GM18508 (cell line): ENCODE results near the gene ATMIN.

ENCODE experiments used
- ATAC-seq: cut with Tn5 transposase; IDR thresholded peaks from one replicate; pipeline ENCODE4 v1.9.1; 2021; ENCODE audit warnings: moderate number of reproducible peaks; ENCODE audit not compliant: insufficient read depth, unreplicated experiment

ATMIN gene, protein sequence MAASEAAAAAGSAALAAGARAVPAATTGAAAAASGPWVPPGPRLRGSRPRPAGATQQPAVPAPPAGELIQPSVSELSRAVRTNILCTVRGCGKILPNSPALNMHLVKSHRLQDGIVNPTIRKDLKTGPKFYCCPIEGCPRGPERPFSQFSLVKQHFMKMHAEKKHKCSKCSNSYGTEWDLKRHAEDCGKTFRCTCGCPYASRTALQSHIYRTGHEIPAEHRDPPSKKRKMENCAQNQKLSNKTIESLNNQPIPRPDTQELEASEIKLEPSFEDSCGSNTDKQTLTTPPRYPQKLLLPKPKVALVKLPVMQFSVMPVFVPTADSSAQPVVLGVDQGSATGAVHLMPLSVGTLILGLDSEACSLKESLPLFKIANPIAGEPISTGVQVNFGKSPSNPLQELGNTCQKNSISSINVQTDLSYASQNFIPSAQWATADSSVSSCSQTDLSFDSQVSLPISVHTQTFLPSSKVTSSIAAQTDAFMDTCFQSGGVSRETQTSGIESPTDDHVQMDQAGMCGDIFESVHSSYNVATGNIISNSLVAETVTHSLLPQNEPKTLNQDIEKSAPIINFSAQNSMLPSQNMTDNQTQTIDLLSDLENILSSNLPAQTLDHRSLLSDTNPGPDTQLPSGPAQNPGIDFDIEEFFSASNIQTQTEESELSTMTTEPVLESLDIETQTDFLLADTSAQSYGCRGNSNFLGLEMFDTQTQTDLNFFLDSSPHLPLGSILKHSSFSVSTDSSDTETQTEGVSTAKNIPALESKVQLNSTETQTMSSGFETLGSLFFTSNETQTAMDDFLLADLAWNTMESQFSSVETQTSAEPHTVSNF

DNA sequence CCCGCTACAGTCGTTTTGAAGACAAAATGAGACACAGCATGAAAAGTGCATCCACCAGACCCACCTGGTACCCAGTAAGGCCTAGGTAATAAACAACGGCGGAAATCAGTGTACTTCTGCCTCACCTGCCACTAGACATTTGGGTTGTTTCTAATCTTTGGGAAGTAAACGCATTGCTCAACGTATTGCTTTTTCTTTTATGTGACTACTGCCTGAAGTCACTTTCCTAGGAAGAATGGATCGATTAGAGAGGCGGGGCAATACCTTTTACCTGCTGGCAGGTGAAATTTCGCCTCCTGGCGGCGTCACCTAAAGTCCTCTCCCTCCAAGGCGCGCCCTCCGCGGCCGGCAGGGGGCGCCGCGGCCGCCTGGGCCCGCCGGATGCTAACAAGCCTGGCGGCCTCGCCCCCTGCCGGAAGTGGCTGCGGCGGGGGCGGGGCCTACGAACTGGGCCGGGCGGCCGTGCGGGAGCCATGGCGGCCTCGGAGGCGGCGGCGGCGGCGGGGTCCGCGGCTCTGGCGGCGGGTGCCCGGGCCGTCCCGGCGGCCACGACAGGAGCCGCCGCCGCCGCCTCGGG, at the start of gene ATMIN:
TSS of gene ATMIN (plus strand) at position 445 of the 577 bp plus-strand sequence. CDS start at position 474, 29 bp downstream.
- ATAC-seq = no peak

GRCh38 chr16:80986557-80986956, 49.1 kb upstream of the ATMIN start:
- no peak for ATAC-seq

DNA sequence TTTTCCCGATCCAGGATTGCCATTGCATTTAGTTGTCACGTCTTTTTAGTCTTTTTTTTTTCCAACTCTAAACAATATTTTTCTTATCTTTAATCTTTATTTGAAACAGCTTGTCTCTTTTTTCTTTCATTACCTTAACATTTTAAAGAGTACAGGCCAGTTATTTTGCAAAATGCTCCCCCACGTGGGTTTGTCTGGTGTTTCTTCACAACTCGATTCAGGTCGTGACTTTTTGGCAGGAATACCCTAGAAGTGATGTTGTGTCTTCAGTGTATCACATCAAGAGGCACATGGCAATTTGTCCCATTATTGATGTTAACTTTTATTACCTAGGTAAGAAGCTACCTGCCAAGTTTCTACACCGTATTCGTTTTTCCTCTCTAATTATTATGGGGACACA, 46.9 kb upstream of the ATMIN start:
- no peak for ATAC-seq

- no peak for ATAC-seq
These were observed 45.8 kb upstream of the ATMIN start for GRCh38 chr16:80989801-80990200.

GRCh38 chr16:80990577-80990976, 45.1 kb upstream of the ATMIN start:
- no peak for ATAC-seq

GRCh38 chr16:80990978-80991377, 44.7 kb upstream of the ATMIN start:
- no peak for ATAC-seq

GRCh38 chr16:80991792-80992430, 43.7 kb upstream of the ATMIN start:
- ATAC-seq = no peak

GRCh38 chr16:80992676-80993293, 42.9 kb upstream of the ATMIN start:
- no peak for ATAC-seq

DNA sequence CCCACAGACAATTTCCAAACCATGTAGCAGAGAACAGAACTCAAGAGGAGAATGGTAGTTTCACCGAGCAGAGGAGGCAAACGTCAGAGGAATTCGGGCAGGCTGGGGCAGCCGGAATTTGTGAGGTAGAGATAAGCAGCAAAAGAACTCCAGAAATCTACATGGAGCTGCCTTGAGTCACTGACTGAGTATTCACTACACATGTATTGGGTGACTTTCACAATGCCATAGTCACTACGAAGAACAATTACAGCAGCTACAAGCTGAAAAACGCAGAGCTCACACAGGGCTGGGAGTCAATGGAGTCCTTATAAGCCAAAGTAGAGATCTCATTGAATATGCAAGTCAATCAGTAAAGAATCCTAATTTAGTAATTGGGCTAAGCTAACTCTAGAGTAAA, 42.3 kb upstream of the ATMIN start:
- no peak for ATAC-seq

DNA sequence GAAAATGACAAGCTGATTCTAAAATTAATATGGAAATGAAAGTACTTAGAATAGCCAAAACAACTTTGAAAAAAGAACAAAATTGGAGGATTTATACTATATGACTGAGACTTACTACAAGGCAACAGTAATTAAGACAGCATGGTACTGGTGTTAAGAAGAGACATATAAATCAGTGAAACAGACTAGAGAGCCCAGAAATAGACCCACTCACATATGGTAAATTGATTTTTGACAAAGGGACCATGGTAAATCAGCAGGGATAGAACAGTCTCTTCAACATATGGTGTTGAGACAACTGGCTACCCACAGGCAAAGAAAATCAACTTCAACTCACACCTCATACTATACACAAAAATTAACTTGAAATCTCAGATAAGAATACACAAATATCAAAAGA, 41.8 kb upstream of the ATMIN start:
- ATAC-seq = no peak

GRCh38 chr16:80994451-80994850, 41.2 kb upstream of the ATMIN start:
- ATAC-seq = no peak

DNA sequence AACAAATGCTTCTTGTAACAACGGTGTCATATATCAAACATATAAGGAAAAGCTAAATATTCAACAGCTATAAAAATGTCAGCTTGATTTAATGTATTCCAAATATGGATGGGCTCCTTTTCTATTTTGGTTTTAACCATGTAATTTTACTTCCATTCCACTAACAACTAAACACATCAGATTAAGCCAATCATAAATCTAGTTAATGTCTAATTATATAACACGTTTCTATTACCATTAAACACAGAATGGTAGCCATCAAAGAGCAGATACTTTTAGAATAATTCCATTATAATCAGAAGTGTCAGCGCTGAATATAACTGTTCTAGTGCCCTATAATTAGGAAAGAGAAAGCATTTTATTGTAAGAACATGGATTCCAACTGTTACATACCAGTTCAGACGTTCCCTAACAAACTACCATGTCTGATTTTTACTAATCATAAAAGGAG, 38.9 kb upstream of the ATMIN start:
- ATAC-seq = peak; percentile 8

- peak; percentile 55 for ATAC-seq
These were observed 38.4 kb upstream of the ATMIN start for GRCh38 chr16:80997139-80997798.

DNA sequence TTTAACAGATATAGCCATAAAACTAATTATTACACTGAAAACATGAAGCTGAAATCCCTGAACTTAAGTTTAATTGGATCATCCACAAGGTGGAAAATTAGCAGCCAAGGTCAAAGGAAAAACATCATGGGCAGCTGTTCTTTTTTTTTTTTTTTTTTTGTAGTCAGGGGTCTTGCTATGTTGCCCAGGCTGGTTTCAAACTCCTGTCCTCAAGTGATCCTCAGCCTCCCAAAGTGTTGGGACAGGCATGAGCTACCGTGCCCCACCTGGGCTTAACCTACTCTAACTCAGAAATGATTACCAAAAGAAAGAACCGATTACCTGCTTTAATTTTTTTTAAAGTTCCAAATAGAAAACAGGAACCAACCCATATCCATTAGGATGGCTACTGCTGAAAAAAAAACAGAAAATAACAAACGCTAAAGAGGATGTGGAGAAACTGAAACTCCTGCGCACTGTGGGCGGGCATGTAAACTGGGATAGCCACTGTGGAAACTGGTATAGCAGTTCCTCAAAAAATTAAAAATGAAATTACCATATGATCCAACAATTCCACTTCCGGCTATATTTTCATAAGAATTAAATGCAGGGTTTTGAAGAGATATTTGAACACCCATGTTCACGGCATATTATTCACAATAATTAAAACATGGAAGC, 37.5 kb upstream of the ATMIN start:
- ATAC-seq = no peak

GRCh38 chr16:81000873-81001272, 34.8 kb upstream of the ATMIN start:
- ATAC-seq = no peak

- no peak for ATAC-seq
These were observed 34.3 kb upstream of the ATMIN start for GRCh38 chr16:81001330-81001729.

- no peak for ATAC-seq
These were observed 32.6 kb upstream of the ATMIN start for GRCh38 chr16:81003064-81003463.

DNA sequence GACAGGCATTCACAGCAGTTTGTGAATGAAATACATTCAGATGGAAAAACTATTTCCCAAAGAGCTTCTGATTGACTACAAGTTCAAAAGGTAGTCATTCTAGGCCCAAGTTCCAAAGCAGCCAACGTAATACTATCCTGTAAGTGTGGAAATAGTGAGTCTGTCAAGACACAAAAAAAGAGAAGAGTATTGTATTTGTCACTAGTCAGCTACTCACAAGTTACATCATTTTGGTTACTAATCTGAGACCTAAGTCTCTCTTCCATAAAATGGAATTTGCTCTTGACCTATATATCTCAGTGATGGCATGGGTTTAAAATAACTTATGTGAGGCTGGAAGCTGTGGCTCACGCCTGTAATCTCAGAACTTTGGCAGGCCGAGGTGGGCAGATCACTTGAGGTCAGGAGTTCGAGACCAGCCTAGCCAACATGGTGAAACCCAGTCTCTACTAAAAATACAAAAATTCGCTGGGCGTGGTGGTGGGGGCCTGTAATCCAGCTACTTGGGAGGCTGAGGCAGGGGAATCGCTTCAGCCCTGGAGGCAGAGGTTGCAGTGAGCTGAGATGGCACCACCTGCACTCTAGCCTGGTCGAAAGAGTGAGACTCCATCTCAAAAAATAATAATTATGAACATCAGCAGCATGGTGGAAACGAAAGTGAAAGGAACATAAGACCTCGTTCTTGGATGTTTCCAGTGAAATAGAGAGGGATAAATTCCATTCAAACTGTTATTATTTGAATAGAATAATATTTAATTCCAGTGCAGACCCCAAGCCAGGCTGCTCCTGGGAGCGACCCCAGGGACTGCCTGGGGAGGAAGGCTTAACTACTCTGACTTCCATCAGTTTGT, 31.8 kb upstream of the ATMIN start:
- no peak for ATAC-seq
